Measurements from ENCODE around the gene OAF. TPM values are rescaled to one million over a fixed set of nuclear protein-coding genes. Genes with fewer than 3 reads are reported as not detected.
"Not testable (repeated sequence)": the region's sequence is repeated elsewhere in the genome, so short reads cannot be mapped to it uniquely, and the experiment has no call there.

The OAF gene
- total RNA-seq, 4 donors from 2014 or later: 29.2 to 90.1 (median 44.6) TPM

GRCh38 chr11:120270386-120270785, 59.6 kb downstream of the OAF start:
- H3K27me3 ChIP-seq: no peaks in the 10 kb centered on the region
- H3K4me1 ChIP-seq: no peaks in the 10 kb centered on the region
- H3K9me3 ChIP-seq: no peaks in the 10 kb centered on the region
- no peaks in the 10 kb centered on the region for H3K36me3 ChIP-seq
- H3K27ac ChIP-seq: no peak overlapping the region
- H3K4me3 ChIP-seq: no peak overlapping the region
- TF ChIP-seq POLR2A (IDR thresholded peaks at IDR 0.05) (no peak), CTCF (IDR thresholded peaks at IDR 0.05) (no peak)
- intact Hi-C loops (cut with DNase I; ENCODE audit: low total_unique reads): no loop called here
- DNase-seq: no peak

DNA sequence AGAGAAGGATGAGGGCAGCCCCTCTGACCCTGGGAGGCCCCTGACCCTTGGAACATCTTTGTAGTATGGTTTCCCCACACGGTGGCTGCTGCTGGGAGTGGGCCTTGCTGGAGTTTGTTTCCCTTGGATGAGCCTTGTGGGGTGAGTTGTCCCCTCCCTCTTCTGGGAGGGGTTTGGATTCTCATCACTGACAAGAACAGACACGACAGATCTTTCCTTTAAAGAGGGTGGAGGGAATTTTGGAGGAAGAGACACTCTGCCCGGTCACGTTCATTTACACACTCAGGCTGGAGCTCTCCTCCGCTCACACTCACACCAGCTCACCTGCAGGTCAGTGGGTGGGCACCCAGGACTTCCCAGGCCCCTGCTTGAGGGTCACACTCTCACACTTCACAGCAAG, 60.8 kb downstream of the OAF start:
- H3K4me3 ChIP-seq: no peak overlapping the region
- no peak for DNase-seq
- intact Hi-C loops (cut with DNase I; ENCODE audit: low total_unique reads): no loop called here
- no peak overlapping the region for H3K27ac ChIP-seq
- H3K9me3 ChIP-seq: no peaks in the 10 kb centered on the region
- no peaks in the 10 kb centered on the region for H3K4me1 ChIP-seq
- H3K27me3 ChIP-seq: no peaks in the 10 kb centered on the region
- H3K36me3 ChIP-seq: no peaks in the 10 kb centered on the region
- TF ChIP-seq POLR2A (IDR thresholded peaks at IDR 0.05) (no peak), CTCF (IDR thresholded peaks at IDR 0.05) (no peak)

DNA sequence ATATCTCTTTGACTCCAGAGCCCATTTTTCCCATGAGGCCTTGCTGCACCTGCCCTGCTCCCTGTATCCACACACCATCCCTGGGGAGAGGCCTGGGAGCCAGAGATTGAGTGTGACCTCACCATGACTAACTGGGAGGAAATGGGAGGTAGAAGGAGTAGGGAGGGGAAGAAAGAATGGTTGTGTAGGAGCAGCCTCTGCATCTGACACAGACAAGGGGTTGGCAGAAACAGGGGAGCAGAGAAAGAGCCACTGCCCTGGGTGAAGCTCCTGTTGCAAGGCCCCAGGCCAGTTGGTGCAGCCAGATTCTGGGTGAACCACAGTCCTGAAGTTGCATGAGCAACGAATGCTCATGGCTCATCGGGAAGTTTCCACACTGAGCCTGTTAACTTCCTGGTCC, 61.5 kb downstream of the OAF start:
- H3K4me1 ChIP-seq: no peaks in the 10 kb centered on the region
- intact Hi-C loops (cut with DNase I; ENCODE audit: low total_unique reads): no loop called here
- TF ChIP-seq POLR2A (IDR thresholded peaks at IDR 0.05): no peak
- no peak for TF ChIP-seq CTCF (IDR thresholded peaks at IDR 0.05)
- no peak overlapping the region for H3K27ac ChIP-seq
- no peak for DNase-seq
- no peaks in the 10 kb centered on the region for H3K9me3 ChIP-seq
- H3K27me3 ChIP-seq: no peaks in the 10 kb centered on the region
- no peak overlapping the region for H3K4me3 ChIP-seq
- H3K36me3 ChIP-seq: no peaks in the 10 kb centered on the region

- TF ChIP-seq CTCF (IDR thresholded peaks at IDR 0.05) (no peak), POLR2A (IDR thresholded peaks at IDR 0.05) (no peak)
- Histone ChIP-seq H3K36me3 (no peaks in the 10 kb centered on the region), H3K4me1 (no peaks in the 10 kb centered on the region), H3K27me3 (no peaks in the 10 kb centered on the region), H3K4me3 (no peak overlapping the region), H3K27ac (no peak overlapping the region), H3K9me3 (no peaks in the 10 kb centered on the region)
- intact Hi-C loops (cut with DNase I; ENCODE audit: low total_unique reads): no loop called here
- no peak for DNase-seq
Measured at GRCh38 chr11:120273432-120273831, 62.6 kb downstream of the OAF start.

DNA sequence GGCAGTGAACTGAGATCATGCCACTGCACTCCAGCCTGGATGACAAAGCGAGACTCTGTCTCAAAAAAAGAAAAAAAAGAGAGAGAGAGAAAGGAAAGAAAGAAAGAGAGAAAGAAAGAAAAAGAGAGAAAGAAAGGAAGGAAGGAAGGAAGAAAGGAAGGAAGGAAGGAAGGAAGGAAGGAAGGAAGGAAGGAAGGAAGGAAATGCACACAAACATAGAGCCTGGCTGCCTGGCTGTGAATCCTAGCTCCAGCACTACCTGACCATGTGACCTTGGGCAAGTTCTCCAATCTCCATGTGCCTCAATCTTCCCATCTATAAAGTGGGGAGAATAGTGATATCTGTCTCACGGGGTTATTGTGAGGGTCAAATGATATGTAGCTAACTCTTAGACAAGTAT, 63.1 kb downstream of the OAF start:
- H3K27ac ChIP-seq; intact Hi-C loops (cut with DNase I; ENCODE audit: low total_unique reads); H3K4me3 ChIP-seq; H3K27me3 ChIP-seq; DNase-seq; H3K36me3 ChIP-seq; H3K9me3 ChIP-seq; H3K4me1 ChIP-seq: not testable (repeated sequence)

DNA sequence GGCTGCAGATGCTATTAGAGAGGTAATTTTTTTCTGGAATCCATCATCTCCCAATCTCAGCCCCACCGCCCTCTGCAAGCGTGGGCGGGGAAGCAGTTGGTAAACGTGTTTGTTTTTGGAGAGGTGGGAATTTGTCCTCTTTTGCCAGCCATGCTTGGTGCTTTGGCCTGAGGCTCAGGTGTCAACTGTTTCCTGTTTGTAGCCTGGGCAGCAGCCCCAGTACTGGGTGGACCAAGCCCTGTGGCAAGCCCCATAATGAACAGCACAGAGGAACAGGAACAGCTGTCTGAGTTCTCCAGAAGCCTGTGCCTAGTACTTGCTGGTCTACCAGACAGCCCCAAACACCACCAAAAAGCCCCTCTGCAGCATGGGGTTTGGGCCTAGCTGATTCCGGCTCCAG, 68.7 kb downstream of the OAF start:
- intact Hi-C loops (cut with DNase I; ENCODE audit: low total_unique reads): no loop called here
- Histone ChIP-seq H3K27ac (no peak overlapping the region), H3K27me3 (no peaks in the 10 kb centered on the region), H3K4me1 (no peaks in the 10 kb centered on the region), H3K9me3 (no peaks in the 10 kb centered on the region), H3K36me3 (no peaks in the 10 kb centered on the region), H3K4me3 (no peak overlapping the region)
- no peak for TF ChIP-seq POLR2A (IDR thresholded peaks at IDR 0.05)
- no peak for TF ChIP-seq CTCF (IDR thresholded peaks at IDR 0.05)
- DNase-seq: no peak

Measured in uterus (tissue), 4 donors.